Adrenal gland (tissue), 12 donors: ENCODE measurements around the gene DPEP1. TPM values are rescaled to one million over a fixed set of nuclear protein-coding genes. Genes with fewer than 3 reads are reported as not detected.

Source experiments
- DNase-seq, 7 donors: peaks; one replicate each; pipeline ENCODE4 v3.0.0-alpha.2; 2019 to 2020
- H3K27ac ChIP-seq, 5 donors: fragments of 200-600 bp; sonication (generic) in 4 of 5; 1 replicate in 3 of 5; 2 replicates in 2 of 5; pipeline versions ENCODE4 v1.5.1 to v1.8.0; 2016 to 2020; ENCODE audit warnings: mild to moderate bottlenecking in 1 of 5
- H3K27me3 ChIP-seq: fragments of 200-600 bp; 2 replicates; pipeline ENCODE4 v1.8.0; 2021
- H3K36me3 ChIP-seq, 2 donors: fragments of 200-600 bp; replicated peaks in 1 of 2; 1 replicate in 1 of 2; 2 replicates in 1 of 2; pipeline versions ENCODE4 v1.5.1 to v1.8.0; 2018 to 2022
- H3K4me1 ChIP-seq, 2 donors: fragments of 200-600 bp; replicated peaks in 1 of 2; 1 replicate in 1 of 2; 2 replicates in 1 of 2; pipeline versions ENCODE4 v1.5.1 to v1.8.0; 2018 to 2021
- H3K4me3 ChIP-seq, 4 donors: fragments of 200-600 bp; sonication (generic) in 3 of 4; one replicate each; pipeline ENCODE4 v1.5.1; 2016 to 2018
- H3K9me3 ChIP-seq, 3 donors: fragments of 200-600 bp; sonication (generic) in 1 of 3; replicated peaks in 1 of 3; 1 replicate in 2 of 3; 2 replicates in 1 of 3; pipeline versions ENCODE4 v1.5.1 to v1.8.0; 2016 to 2021
- POLR2A ChIP-seq, 2 donors: fragments of 450-650 bp; IDR thresholded peaks; one replicate each; pipeline ENCODE4 v1.6.1; 2017; ENCODE audit warnings: antibody characterized with exemption in 2 of 2, mild to moderate bottlenecking in 2 of 2, moderate library complexity in 1 of 2
- WGBS, 4 donors: extraction: QIAGEN DNeasy Blood & Tissue Kit in 2 of 4; methylation state at CpG; one replicate each; pipeline versions ENCODE4 v1.1.5 to v1.1.7; 2013 to 2017; 5-methylcytosine and 5-hydroxymethylcytosine counted together
- intact Hi-C, 2 donors: fragments of 100-400 bp; cut with DNase I; formaldehyde crosslinking; loops; one replicate each; pipeline versions ENCODE4 v1.14.1 to v1.15.0; 2022 to 2023
- polyA plus RNA-seq, 3 donors: library from polyadenylated mRNA; stranded (reverse); fragments of 200-250 nt in 2 of 3; fragments of 350-450 nt in 1 of 3; fragmentation: Illumina TruSeq in 1 of 3; extraction: RNeasy Lipid Tissue Mini Kit (QIAGEN cat#74804) in 1 of 3; gene quantifications; one replicate each; pipeline ENCODE4 v1.2.3, GENCODE V29; 2013 to 2014
- total RNA-seq, 9 donors: library from RNA; depleted of rRNA in 4 of 9; stranded (reverse); fragments of >200 nt in 4 of 9; fragments of 120-200 nt in 1 of 9; fragmentation: NEBNext Ultra II Directional in 1 of 9; extraction: Animal tissue kit (Norgen Biotek cat#: 25700) in 1 of 9; gene quantifications; one replicate each; pipeline versions ENCODE4 v1.1.0 to v1.2.4, GENCODE V29; 2013 to 2023
- TF ChIP-seq, protein P1 (sequence below), 6 experiments: fragments of 450-650 bp in 4 of 6; fragments of 200-600 bp in 2 of 6; sonication (generic) in 1 of 6; IDR thresholded peaks; 1 replicate in 5 of 6; 2 replicates in 1 of 6; pipeline versions ENCODE4 v1.5.1 to v1.8.0; 2016 to 2021; ENCODE audit warnings: antibody characterized with exemption in 6 of 6, mild to moderate bottlenecking in 2 of 6, moderate library complexity in 1 of 6
- donor health status: healthy with polysubstance abuse.
- donor health status: Bipolar disorder and iron deficiency.
- donor health status: DM: yes; HTN: yes; CAD: no.
- donor health status: DM: no; HTN: no; CAD: no.
- donor health status: DM: no; HTN: no; CAD: no.
- donor health status: DM: yes; HTN: yes; CAD: no.

DPEP1 gene
- total and polyA plus RNA-seq, 12 donors, result 0.44 to 27.3 (median 4.5) TPM

GRCh38 chr16:89581861-89582563 is 31.4 kb upstream of the DPEP1 start:
- H3K4me3 ChIP-seq, result no peak overlapping the region
- H3K9me3 ChIP-seq, result no peaks in the 10 kb centered on the region
- H3K27me3 ChIP-seq, result no peaks in the 10 kb centered on the region
- no peaks in the 10 kb centered on the region for H3K36me3 ChIP-seq
- H3K4me1 ChIP-seq, result no peaks in the 10 kb centered on the region
- 62 to 83% (median 74%) methylated on average over 10 to 15 of the region's 15 CpGs for WGBS, 4 donors
- DNase-seq, result no peak
- no peak overlapping the region for H3K27ac ChIP-seq
- intact Hi-C loops, result no loop called here
- TF ChIP-seq POLR2A (IDR thresholded peaks at IDR 0.05), result no peak
- TF ChIP-seq, protein P1, sequence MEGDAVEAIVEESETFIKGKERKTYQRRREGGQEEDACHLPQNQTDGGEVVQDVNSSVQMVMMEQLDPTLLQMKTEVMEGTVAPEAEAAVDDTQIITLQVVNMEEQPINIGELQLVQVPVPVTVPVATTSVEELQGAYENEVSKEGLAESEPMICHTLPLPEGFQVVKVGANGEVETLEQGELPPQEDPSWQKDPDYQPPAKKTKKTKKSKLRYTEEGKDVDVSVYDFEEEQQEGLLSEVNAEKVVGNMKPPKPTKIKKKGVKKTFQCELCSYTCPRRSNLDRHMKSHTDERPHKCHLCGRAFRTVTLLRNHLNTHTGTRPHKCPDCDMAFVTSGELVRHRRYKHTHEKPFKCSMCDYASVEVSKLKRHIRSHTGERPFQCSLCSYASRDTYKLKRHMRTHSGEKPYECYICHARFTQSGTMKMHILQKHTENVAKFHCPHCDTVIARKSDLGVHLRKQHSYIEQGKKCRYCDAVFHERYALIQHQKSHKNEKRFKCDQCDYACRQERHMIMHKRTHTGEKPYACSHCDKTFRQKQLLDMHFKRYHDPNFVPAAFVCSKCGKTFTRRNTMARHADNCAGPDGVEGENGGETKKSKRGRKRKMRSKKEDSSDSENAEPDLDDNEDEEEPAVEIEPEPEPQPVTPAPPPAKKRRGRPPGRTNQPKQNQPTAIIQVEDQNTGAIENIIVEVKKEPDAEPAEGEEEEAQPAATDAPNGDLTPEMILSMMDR (IDR thresholded peaks at IDR 0.05), result no peak

DNA sequence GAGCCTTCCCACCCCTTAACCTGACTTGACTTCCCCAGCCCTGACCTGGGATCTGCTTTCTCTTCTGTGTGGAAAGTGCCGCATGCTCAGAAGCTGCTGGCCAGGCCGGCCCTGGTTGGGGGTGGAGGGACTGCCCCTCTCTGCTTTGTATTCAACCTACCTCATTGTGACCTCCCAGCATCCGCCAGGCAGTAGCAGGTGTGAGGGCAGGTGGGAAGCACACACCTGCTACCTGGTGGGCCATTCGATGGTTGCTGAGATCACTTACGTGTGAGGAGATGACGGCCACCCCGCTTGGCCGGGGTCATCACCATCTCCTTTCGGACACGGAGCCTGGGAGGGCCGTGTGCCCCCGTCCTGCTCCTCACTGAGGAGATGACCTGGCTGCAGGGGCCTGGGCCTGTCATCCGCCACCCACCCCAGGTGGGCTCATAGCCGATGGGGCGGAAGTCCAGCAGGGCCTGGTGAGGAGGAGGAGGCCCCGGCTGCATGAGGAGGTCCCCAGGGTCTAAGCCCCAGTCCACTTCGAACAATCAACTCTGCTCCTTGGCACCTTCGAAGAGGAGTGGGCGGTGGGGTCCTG is 30.7 kb upstream of the DPEP1 start:
- H3K4me3 ChIP-seq, result no peak overlapping the region
- 89 to 99% (median 95%) methylated on average over 12 to 19 of the region's 19 CpGs for WGBS, 4 donors
- no peaks in the 10 kb centered on the region for H3K4me1 ChIP-seq
- H3K9me3 ChIP-seq, result no peaks in the 10 kb centered on the region
- H3K27me3 ChIP-seq, result no peaks in the 10 kb centered on the region
- TF ChIP-seq, protein P1 (IDR thresholded peaks at IDR 0.05), result no peak
- no peak for TF ChIP-seq POLR2A (IDR thresholded peaks at IDR 0.05)
- no peak overlapping the region for H3K27ac ChIP-seq
- intact Hi-C loops, result no loop called here
- no peaks in the 10 kb centered on the region for H3K36me3 ChIP-seq
- no peak for DNase-seq

- H3K27ac ChIP-seq, result no peak overlapping the region
- no peaks in the 10 kb centered on the region for H3K9me3 ChIP-seq
- no peak for DNase-seq
- WGBS, 4 donors, result 85 to 87% (median 86%) methylated on average over 9 to 36 of the region's 36 CpGs
- no peak overlapping the region for H3K4me3 ChIP-seq
- no peaks in the 10 kb centered on the region for H3K27me3 ChIP-seq
- TF ChIP-seq, protein P1 (IDR thresholded peaks at IDR 0.05), result no peak
- no peak for TF ChIP-seq POLR2A (IDR thresholded peaks at IDR 0.05)
- no peaks in the 10 kb centered on the region for H3K36me3 ChIP-seq
- H3K4me1 ChIP-seq, result no peaks in the 10 kb centered on the region
- intact Hi-C loops, result no loop called here
These were observed 30.1 kb upstream of the DPEP1 start for GRCh38 chr16:89583197-89583894.

- Histone ChIP-seq H3K27me3 (no peaks in the 10 kb centered on the region), H3K4me1 (no peaks in the 10 kb centered on the region), H3K36me3 (no peaks in the 10 kb centered on the region), H3K27ac (no peak overlapping the region), H3K4me3 (no peak overlapping the region), H3K9me3 (no peaks in the 10 kb centered on the region)
- no peak for TF ChIP-seq POLR2A (IDR thresholded peaks at IDR 0.05)
- TF ChIP-seq, protein P1 (IDR thresholded peaks at IDR 0.05), result no peak
- intact Hi-C loops, result no loop called here
- 90 to 96% (median 91%) methylated on average over 8 to 49 of the region's 49 CpGs for WGBS, 4 donors
- DNase-seq, result no peak
These were observed 29.4 kb upstream of the DPEP1 start for GRCh38 chr16:89583895-89584644.
